Muscle layer of duodenum (tissue), 2 donors: ENCODE data around the gene RPL4.

Experiments used
- H3K27ac ChIP-seq: one replicate; pipeline ENCODE4 v1.7.0; 2013; ENCODE audit warnings: mild to moderate bottlenecking, low read length
- H3K27me3 ChIP-seq: one replicate; pipeline ENCODE4 v1.7.0; 2013; ENCODE audit warnings: low read depth, mild to moderate bottlenecking, control low read depth, low read length
- H3K36me3 ChIP-seq, 2 donors: one replicate each; pipeline ENCODE4 v1.7.0; 2013; ENCODE audit warnings: low read length in 2 of 2, control low read depth in 1 of 2, mild to moderate bottlenecking in 1 of 2; ENCODE audit not compliant: insufficient read depth in 2 of 2, control insufficient read depth in 1 of 2
- H3K4me1 ChIP-seq, 2 donors: one replicate each; pipeline ENCODE4 v1.7.0; 2013; ENCODE audit warnings: low read length in 2 of 2, mild to moderate bottlenecking in 2 of 2, control low read depth in 1 of 2, moderate library complexity in 1 of 2; ENCODE audit not compliant: insufficient read depth in 2 of 2, control insufficient read depth in 1 of 2
- H3K4me3 ChIP-seq, 2 donors: one replicate each; pipeline ENCODE4 v1.7.0; 2013; ENCODE audit warnings: low read length in 2 of 2, low read depth in 1 of 2, mild to moderate bottlenecking in 1 of 2
- H3K9me3 ChIP-seq, 2 donors: one replicate each; pipeline ENCODE4 v1.7.0; 2013; ENCODE audit warnings: low read length in 2 of 2, control low read depth in 1 of 2, mild to moderate bottlenecking in 1 of 2; ENCODE audit not compliant: control insufficient read depth in 1 of 2
- donor health status: healthy.

The RPL4 gene

GRCh38 chr15:66488525-66488924 lies 16.1 kb downstream of the RPL4 start:
- H3K9me3 ChIP-seq = no peaks in the 10 kb centered on the region
- no peak overlapping the region for H3K4me3 ChIP-seq
- no peaks in the 10 kb centered on the region for H3K27me3 ChIP-seq
- no peak overlapping the region for H3K27ac ChIP-seq
- no peaks in the 10 kb centered on the region for H3K4me1 ChIP-seq
- H3K36me3 ChIP-seq = peaks cover 31 to 53% of the 10 kb centered on the region in 2 donors

GRCh38 chr15:66486887-66487286 lies 17.8 kb downstream of the RPL4 start:
- Histone ChIP-seq H3K27ac (no peak overlapping the region), H3K27me3 (no peaks in the 10 kb centered on the region), H3K36me3 (peaks cover 22 to 51% of the 10 kb centered on the region in 2 donors), H3K4me3 (no peak overlapping the region), H3K4me1 (no peaks in the 10 kb centered on the region), H3K9me3 (no peaks in the 10 kb centered on the region)

GRCh38 chr15:66484539-66485112 lies 20.0 kb downstream of the RPL4 start:
- Histone ChIP-seq H3K27me3 (no peaks in the 10 kb centered on the region), H3K4me3 (no peak overlapping the region), H3K9me3 (no peaks in the 10 kb centered on the region), H3K4me1 (no peaks in the 10 kb centered on the region), H3K36me3 (peaks cover 16 to 42% of the 10 kb centered on the region in 2 donors), H3K27ac (no peak overlapping the region)

- H3K4me1 ChIP-seq = no peaks in the 10 kb centered on the region
- H3K27me3 ChIP-seq = no peaks in the 10 kb centered on the region
- H3K4me3 ChIP-seq = no peak overlapping the region
- H3K27ac ChIP-seq = no peak overlapping the region
- no peaks in the 10 kb centered on the region for H3K9me3 ChIP-seq
- H3K36me3 ChIP-seq = peaks cover 12 to 30% of the 10 kb centered on the region in 2 donors
These were observed 21.5 kb downstream of the RPL4 start for GRCh38 chr15:66483131-66483566.

GRCh38 chr15:66482539-66482938 lies 22.1 kb downstream of the RPL4 start:
- Histone ChIP-seq H3K4me3 (no peak overlapping the region), H3K4me1 (no peaks in the 10 kb centered on the region), H3K27ac (no peak overlapping the region), H3K9me3 (no peaks in the 10 kb centered on the region), H3K27me3 (no peaks in the 10 kb centered on the region), H3K36me3 (peaks cover 6 to 26% of the 10 kb centered on the region in 2 donors)

GRCh38 chr15:66481107-66481856 lies 23.4 kb downstream of the RPL4 start:
- H3K36me3 ChIP-seq = peaks cover 6 to 25% of the 10 kb centered on the region in 2 donors
- no peak overlapping the region for H3K27ac ChIP-seq
- H3K4me3 ChIP-seq = no peak overlapping the region
- H3K27me3 ChIP-seq = no peaks in the 10 kb centered on the region
- no peaks in the 10 kb centered on the region for H3K9me3 ChIP-seq
- H3K4me1 ChIP-seq = no peaks in the 10 kb centered on the region

- Histone ChIP-seq H3K4me1 (no peaks in the 10 kb centered on the region), H3K27ac (no peak overlapping the region), H3K9me3 (no peaks in the 10 kb centered on the region), H3K27me3 (no peaks in the 10 kb centered on the region), H3K4me3 (no peak overlapping the region), H3K36me3 (peaks cover 6 to 20% of the 10 kb centered on the region in 2 donors)
These were observed 24.4 kb downstream of the RPL4 start for GRCh38 chr15:66480267-66480666.

GRCh38 chr15:66477011-66477410 lies 27.6 kb downstream of the RPL4 start:
- Histone ChIP-seq H3K36me3 (peaks cover 6 to 14% of the 10 kb centered on the region in 2 donors), H3K27ac (no peak overlapping the region), H3K9me3 (no peaks in the 10 kb centered on the region), H3K4me3 (no peak overlapping the region), H3K4me1 (no peaks in the 10 kb centered on the region), H3K27me3 (no peaks in the 10 kb centered on the region)

GRCh38 chr15:66476535-66476934 lies 28.1 kb downstream of the RPL4 start:
- no peaks in the 10 kb centered on the region for H3K4me1 ChIP-seq
- H3K36me3 ChIP-seq = peaks cover 4 to 9% of the 10 kb centered on the region in 2 donors
- H3K27ac ChIP-seq = no peak overlapping the region
- no peaks in the 10 kb centered on the region for H3K9me3 ChIP-seq
- no peaks in the 10 kb centered on the region for H3K27me3 ChIP-seq
- no peak overlapping the region for H3K4me3 ChIP-seq

- H3K4me1 ChIP-seq = no peaks in the 10 kb centered on the region
- no peak overlapping the region for H3K27ac ChIP-seq
- H3K9me3 ChIP-seq = no peaks in the 10 kb centered on the region
- no peaks in the 10 kb centered on the region for H3K27me3 ChIP-seq
- H3K36me3 ChIP-seq = no peaks in the 10 kb centered on the region
- no peak overlapping the region for H3K4me3 ChIP-seq
These were observed 29.7 kb downstream of the RPL4 start for GRCh38 chr15:66474963-66475362.

GRCh38 chr15:66474135-66474534 lies 30.5 kb downstream of the RPL4 start:
- H3K9me3 ChIP-seq = no peaks in the 10 kb centered on the region
- H3K27ac ChIP-seq = no peak overlapping the region
- H3K27me3 ChIP-seq = no peaks in the 10 kb centered on the region
- H3K4me1 ChIP-seq = no peaks in the 10 kb centered on the region
- H3K36me3 ChIP-seq = no peaks in the 10 kb centered on the region
- H3K4me3 ChIP-seq = no peak overlapping the region
